Measurements from ENCODE around the gene MROH9. TPM values are rescaled to one million over a fixed set of nuclear protein-coding genes. Genes with fewer than 3 reads are reported as not detected.

The MROH9 gene
- polyA plus RNA-seq, 1 of the 3 experiments (the other 2 are of a cell fraction) = 0.26 TPM

DNA sequence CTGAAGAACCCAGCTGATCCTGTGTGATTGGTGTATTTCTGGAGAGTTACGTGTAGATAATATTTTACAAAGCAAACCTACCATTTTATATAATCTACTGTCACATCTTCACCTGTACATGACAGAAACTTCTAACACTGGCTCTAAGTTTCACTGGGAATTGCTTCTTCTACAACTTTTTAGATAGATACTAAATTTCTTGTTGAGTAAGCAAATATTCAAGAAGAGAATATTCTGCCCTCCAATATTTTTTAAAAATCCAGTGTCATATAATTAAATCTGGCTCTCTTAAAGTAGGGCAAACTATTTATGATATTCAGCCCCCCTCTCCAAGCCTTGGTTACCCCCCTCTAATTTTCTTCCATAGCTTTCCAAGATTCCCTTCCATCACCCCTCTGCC, 50.1 kb downstream of the MROH9 start (continued):
- TF ChIP-seq EP300 (IDR thresholded peaks at IDR 0.05; ENCODE audit: borderline replicate concordance in 1 of 2, low read depth in 1 of 2, low read length in 1 of 2) (no peak), CHD2 (IDR thresholded peaks at IDR 0.05; ENCODE audit: low read length, partially characterized antibody) (no peak)

DNA sequence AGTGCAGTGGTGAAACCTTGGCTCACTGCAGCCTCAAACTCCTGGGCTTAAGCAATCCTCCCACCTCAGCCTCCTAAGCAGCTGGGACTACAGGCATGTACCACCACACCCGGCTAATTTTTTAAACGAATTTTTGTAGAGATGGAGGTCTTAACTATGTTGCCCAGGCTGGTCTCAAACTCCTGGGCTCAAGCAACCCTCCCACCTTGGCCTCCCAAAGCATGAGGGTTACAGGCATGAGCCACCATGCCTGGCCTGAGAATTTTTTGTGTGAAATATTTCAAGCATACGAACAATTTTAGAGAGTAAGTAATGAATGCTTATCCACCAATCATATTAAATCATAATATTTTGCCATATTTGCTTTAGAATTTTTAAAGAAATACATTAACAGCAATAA, 51.6 kb downstream of the MROH9 start:
- CTCF ChIA-PET = no interaction called here
- H3K9me2 ChIP-seq = no peaks in the 10 kb centered on the region
- no peaks in the 10 kb centered on the region for H3F3A ChIP-seq (replicated peaks; ENCODE audit: insufficient read depth)
- H3K36me3 ChIP-seq (replicated peaks in 1 of 2; ENCODE audit: control insufficient read depth in 1 of 2, insufficient read depth in 2 of 2, low read length in 1 of 2) = no peaks in the 10 kb centered on the region
- H3K27me3 ChIP-seq (ENCODE audit: insufficient read depth) = no peaks in the 10 kb centered on the region; the same call in 1 of the 2 replicates
- no peak overlapping the region for H3K9ac ChIP-seq
- H3K4me1 ChIP-seq (ENCODE audit: control insufficient read depth in 1 of 2, insufficient read depth in 2 of 2, low read depth in 1 of 2, low read length in 1 of 2) = no peaks in the 10 kb centered on the region
- no peak overlapping the region for H2AFZ ChIP-seq (ENCODE audit: low read depth)
- H3K4me2 ChIP-seq = no peak overlapping the region
- no peak overlapping the region for H3K27ac ChIP-seq (ENCODE audit: low read depth in 2 of 2, low read length in 1 of 2)
- no peak overlapping the region for H3K4me3 ChIP-seq (ENCODE audit: low read depth in 2 of 2, low read length in 1 of 2)
- H3K9me3 ChIP-seq = no peaks in the 10 kb centered on the region
- DNase-seq = no peak
- no peaks in the 10 kb centered on the region for H3K79me2 ChIP-seq (ENCODE audit: insufficient read depth)
- POLR2A ChIA-PET = no interaction called here
- WGBS (ENCODE audit: low lambda C conversion rate) = 17% methylated on average over 3 of the region's 3 CpGs
- TF ChIP-seq FOXM1 (IDR thresholded peaks at IDR 0.05; ENCODE audit: low read depth) (no peak), EP300 (IDR thresholded peaks at IDR 0.05; ENCODE audit: borderline replicate concordance in 1 of 2, low read depth in 1 of 2, low read length in 1 of 2) (no peak), RCOR1 (IDR thresholded peaks at IDR 0.05; ENCODE audit: low read length) (no peak), USF2 (IDR thresholded peaks at IDR 0.05; ENCODE audit: borderline replicate concordance, low read depth, low read length) (no peak)
- TF ChIP-seq, protein P1, sequence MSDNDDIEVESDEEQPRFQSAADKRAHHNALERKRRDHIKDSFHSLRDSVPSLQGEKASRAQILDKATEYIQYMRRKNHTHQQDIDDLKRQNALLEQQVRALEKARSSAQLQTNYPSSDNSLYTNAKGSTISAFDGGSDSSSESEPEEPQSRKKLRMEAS (IDR thresholded peaks at IDR 0.05; ENCODE audit: low read depth) = no peak
- no peaks in the 10 kb centered on the region for H4K20me1 ChIP-seq (ENCODE audit: insufficient read depth)

DNA sequence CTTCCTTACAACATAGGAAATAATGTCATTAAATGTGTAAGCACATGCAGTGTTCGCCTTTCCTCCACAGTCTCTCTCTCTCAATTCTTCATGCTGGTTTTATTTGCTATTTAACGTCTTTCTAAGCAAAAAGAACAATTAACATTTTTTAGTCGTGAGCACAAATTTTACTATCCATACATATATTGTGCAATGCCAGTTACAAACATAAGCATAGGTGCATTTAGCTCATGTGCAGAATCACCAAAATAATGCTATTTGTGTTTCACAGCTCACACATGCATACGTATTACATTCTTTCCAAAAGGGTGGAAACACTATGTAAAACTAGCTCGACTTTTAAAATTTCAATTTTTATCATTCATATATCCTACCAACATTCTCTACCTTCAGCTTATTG, 52.1 kb downstream of the MROH9 start:
- H3K9me2 ChIP-seq = no peaks in the 10 kb centered on the region
- DNase-seq = no peak
- H3K79me2 ChIP-seq (ENCODE audit: insufficient read depth) = no peaks in the 10 kb centered on the region
- POLR2A ChIA-PET = no interaction called here
- H2AFZ ChIP-seq (ENCODE audit: low read depth) = no peak overlapping the region
- 18% methylated on average over 5 of the region's 5 CpGs for WGBS (ENCODE audit: low lambda C conversion rate)
- TF ChIP-seq EP300 (IDR thresholded peaks at IDR 0.05; ENCODE audit: borderline replicate concordance in 1 of 2, low read depth in 1 of 2, low read length in 1 of 2) = no peak
- no peak for TF ChIP-seq TAF1 (IDR thresholded peaks at IDR 0.05; ENCODE audit: borderline replicate concordance, low read depth, low read length)
- TF ChIP-seq, protein P2, sequence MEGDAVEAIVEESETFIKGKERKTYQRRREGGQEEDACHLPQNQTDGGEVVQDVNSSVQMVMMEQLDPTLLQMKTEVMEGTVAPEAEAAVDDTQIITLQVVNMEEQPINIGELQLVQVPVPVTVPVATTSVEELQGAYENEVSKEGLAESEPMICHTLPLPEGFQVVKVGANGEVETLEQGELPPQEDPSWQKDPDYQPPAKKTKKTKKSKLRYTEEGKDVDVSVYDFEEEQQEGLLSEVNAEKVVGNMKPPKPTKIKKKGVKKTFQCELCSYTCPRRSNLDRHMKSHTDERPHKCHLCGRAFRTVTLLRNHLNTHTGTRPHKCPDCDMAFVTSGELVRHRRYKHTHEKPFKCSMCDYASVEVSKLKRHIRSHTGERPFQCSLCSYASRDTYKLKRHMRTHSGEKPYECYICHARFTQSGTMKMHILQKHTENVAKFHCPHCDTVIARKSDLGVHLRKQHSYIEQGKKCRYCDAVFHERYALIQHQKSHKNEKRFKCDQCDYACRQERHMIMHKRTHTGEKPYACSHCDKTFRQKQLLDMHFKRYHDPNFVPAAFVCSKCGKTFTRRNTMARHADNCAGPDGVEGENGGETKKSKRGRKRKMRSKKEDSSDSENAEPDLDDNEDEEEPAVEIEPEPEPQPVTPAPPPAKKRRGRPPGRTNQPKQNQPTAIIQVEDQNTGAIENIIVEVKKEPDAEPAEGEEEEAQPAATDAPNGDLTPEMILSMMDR (IDR thresholded peaks at IDR 0.05) = no peak
- TF ChIP-seq FOSL2 (IDR thresholded peaks at IDR 0.05; ENCODE audit: borderline replicate concordance, low read depth) = no peak
- TF ChIP-seq RFX5 (IDR thresholded peaks at IDR 0.05; ENCODE audit: low read length) = no peak
- TF ChIP-seq IRF3 (IDR thresholded peaks at IDR 0.05; ENCODE audit: low read depth, low read length) = no peak
- no peaks in the 10 kb centered on the region for H3K36me3 ChIP-seq (replicated peaks in 1 of 2; ENCODE audit: control insufficient read depth in 1 of 2, insufficient read depth in 2 of 2, low read length in 1 of 2)
- CTCF ChIA-PET = no interaction called here
- no peaks in the 10 kb centered on the region for H3K4me1 ChIP-seq (ENCODE audit: control insufficient read depth in 1 of 2, insufficient read depth in 2 of 2, low read depth in 1 of 2, low read length in 1 of 2)
- no peak overlapping the region for H3K4me2 ChIP-seq
- no peak overlapping the region for H3K4me3 ChIP-seq (ENCODE audit: low read depth in 2 of 2, low read length in 1 of 2)
- H3K27me3 ChIP-seq (ENCODE audit: insufficient read depth) = no peaks in the 10 kb centered on the region; the same call in 1 of the 2 replicates
- no peak overlapping the region for H3K27ac ChIP-seq (ENCODE audit: low read depth in 2 of 2, low read length in 1 of 2)
- H3K9me3 ChIP-seq = no peaks in the 10 kb centered on the region
- H3F3A ChIP-seq (replicated peaks; ENCODE audit: insufficient read depth) = no peaks in the 10 kb centered on the region
- H4K20me1 ChIP-seq (ENCODE audit: insufficient read depth) = no peaks in the 10 kb centered on the region
- H3K9ac ChIP-seq = no peak overlapping the region

All from SK-N-SH (cell line).